Cardiac septum (tissue), 1 donor: ENCODE results near the gene TMC8. TPM values are rescaled to one million over a fixed set of nuclear protein-coding genes. Genes with fewer than 3 reads are reported as not detected.

Experiments used
- DNase-seq: peaks from one replicate; pipeline ENCODE4 v3.0.0-alpha.2; 2020; ENCODE audit warnings: low spot score
- intact Hi-C: fragments of 100-400 bp; cut with DNase I; formaldehyde crosslinking; loops from one replicate; pipeline ENCODE4 v1.14.0; 2022
- total RNA-seq: library from RNA; stranded (reverse); fragmentation: NEBNext Ultra II Directional; extraction: Animal tissue kit (Norgen Biotek cat#: 25700); gene quantifications from one replicate; pipeline ENCODE4 v1.2.1, GENCODE V29; 2021
- donor health status: DM: no; HTN: no; CAD: no.

TMC8 gene
- total RNA-seq, 1 donor from 2014 or later: 2.2 TPM

DNA sequence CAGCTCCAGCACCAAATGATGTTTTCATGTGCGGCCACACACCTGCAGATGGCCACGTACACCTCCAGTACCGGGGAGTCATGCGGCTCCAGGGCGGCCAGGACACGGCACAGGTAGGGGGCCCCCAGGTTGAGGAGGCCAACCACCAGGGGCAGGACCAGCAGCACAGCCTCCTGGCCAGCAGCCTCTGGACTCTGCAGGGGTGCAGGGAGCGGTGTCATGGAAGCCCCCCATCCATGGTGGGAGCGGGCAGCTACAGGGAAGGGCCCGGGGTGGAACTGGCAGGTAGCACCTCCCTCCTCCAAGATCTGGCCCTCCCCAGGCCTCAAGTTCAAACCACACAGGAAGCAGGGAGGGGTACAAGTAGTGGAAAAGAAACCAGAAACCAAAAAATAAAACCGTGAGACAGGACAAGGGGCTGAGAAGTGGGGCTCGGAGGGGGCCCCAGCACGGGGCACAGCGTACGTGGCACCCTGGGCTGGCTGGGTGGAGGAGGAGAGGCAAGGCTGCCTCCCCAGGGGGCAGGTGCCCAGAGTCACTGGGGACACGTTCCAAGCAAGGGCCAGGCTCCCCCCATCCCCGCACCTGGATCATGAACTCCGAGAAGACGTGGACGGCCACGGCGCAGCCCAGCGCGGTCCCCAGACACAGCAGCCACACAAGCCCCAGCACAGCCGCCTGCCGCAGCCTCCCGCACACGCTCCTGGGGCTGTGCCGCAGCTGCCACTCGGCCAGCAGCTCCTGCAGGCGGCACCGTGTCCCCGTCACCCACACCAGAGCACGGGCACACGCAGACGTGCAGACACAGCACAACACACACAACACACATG, 9.4 kb upstream of the TMC8 start:
- intact Hi-C loops: no loop called here
- no peak for DNase-seq

DNA sequence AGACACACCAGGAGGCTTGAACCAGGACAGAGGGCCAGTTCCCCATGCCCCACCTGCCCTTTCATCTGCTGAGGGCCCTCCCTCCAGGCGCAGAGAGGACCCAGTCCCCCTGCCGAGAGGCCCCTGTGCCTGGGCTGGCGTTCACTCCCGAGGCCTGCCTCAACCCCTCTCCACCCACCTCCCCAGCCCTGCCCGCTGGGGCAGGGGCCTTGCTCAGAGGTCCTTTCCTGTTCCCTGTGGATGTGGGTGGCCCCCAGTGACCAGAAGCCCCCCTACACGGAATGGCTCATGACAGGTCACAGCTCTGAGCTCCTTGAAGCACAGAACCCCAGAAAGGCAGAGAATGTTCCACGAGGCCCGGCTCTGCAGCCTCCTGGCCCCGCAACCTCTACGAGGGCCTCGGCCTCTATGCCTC, 8.8 kb upstream of the TMC8 start:
- intact Hi-C loops: no loop called here
- no peak for DNase-seq

DNA sequence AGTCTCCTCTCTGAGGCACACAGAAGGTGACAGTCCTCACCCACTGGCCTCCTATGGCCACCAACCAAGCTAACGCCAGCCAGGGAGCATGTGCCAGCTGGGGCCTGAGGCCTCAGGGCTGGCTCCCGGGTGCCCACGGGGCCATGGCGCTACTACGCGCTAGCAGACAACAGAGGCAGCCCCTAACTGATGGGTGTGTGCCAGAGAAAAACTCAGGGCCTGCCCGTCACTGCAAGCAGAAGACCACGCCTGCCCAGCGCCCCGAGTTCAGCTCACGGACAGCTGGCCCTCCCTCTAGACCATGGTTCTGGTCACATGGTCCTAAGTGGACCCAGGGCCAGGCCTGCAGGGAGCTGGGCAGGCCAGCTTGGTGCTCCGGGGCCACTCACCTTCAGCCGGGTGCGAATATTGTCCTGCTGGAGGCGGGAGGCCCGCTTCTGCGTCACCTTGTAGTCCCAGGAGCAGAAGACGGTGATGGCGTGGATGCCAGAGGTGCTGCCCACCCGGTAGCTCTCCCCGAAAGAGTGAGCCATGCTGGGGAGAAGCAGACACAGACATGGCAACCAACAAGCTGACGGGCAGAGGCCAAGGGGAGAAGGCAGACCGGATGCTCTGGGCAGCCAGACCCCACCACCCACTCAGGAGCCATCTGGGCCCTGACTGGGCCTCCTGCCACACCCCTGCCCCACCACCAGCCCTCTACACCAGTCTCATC, 8.2 kb upstream of the TMC8 start:
- DNase-seq: no peak
- intact Hi-C loops: no loop called here

DNA sequence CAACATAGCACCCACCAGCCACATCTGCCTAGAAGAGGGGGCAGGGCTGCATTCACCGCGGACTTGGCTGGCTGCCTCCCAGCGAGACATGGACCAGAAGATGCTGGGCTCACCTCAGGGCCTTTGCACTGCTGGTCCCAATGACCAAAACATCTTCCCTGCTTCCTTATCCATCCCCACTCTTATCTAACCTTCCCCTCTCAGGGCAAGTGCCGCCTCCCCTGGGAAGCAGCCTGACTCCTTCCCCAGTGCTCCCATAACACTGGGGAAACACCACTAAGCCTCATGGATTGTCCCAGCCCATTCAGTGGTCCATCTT, 7.7 kb upstream of the TMC8 start:
- intact Hi-C loops: no loop called here
- DNase-seq: no peak

DNA sequence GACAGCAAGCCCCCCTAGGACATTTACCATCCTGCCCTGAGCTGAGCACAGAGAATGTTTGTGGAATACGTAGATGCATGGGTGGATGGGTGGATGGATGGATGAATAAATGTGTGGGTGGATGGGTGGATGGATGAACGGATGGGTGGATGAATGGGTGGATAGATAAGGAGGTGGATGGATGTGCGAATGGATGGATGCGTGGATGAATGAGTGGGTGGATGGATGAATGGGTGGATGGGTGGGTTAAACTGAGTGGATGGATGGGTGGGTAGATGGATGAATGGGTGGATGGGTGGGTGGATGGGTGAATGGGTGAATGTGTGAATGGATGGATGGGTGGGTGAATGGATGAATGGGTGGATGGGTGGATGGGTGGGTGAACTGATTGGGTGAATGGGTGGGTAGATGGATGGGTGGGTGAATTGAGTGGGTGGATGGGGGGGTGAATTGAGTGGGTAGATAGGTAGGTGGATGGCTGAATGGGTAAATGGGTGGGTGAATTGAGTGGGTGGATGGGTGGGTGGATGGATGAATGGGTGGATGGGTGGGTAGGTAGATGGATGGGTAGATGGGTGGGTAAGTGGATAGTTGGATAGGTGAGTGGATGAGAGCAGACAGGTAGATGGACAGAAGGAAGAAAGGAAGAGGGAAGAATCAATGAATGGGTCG, 7.2 kb upstream of the TMC8 start:
- no peak for DNase-seq
- intact Hi-C loops: no loop called here

DNA sequence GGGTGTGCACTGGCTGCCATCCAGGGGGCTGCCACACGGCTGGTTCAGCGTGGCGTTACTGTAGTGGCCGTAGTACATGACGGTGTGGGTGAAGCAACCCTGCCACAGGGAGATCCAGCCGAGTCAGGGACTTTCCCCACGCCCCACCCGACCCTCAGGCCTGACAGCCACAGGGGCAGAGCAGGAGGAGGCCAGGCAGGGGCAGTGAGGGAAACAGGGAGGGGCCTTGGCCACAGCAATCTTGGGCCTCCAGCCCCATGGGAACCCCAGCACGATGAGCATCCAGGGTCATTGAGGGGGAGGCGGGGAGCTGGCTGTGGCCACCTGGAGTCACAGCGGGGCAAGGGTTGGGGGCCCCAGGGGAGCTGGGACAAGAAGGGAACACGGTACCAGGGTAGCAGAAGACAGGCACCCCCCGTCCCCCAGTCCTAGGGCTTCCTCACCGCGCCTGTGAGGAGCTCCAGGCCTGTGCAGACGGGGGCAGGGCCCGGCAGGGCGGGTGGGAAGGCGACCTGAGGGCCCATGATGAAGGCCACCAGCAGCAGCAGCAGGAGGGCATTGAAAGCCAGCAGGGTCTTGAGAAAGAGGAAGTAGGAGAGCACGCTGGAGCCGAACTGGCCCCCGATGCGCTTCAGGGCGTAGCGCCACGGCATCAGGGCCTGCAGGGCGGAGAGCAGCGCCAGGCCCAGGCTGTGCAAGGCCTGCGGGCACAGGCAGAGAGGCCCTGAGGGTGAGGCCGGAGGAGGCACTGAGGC, 6.3 kb upstream of the TMC8 start:
- no peak for DNase-seq
- intact Hi-C loops: no loop called here

DNA sequence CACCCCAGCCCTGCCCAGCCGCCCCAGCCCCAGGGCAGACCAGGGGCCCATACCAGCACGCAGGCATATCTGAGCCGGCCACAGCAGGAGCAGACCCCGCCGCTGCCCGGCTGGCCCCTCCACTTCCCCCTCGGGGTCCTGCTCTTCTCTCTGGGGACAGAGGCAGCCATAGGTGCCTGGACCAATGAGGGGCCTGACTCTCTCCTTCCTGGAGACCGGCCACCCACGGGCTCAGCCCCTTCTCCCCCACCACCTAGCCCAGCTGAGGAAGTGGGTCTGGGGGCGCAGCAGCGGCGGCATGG, 5.8 kb upstream of the TMC8 start:
- intact Hi-C loops: no loop called here
- no peak for DNase-seq

DNA sequence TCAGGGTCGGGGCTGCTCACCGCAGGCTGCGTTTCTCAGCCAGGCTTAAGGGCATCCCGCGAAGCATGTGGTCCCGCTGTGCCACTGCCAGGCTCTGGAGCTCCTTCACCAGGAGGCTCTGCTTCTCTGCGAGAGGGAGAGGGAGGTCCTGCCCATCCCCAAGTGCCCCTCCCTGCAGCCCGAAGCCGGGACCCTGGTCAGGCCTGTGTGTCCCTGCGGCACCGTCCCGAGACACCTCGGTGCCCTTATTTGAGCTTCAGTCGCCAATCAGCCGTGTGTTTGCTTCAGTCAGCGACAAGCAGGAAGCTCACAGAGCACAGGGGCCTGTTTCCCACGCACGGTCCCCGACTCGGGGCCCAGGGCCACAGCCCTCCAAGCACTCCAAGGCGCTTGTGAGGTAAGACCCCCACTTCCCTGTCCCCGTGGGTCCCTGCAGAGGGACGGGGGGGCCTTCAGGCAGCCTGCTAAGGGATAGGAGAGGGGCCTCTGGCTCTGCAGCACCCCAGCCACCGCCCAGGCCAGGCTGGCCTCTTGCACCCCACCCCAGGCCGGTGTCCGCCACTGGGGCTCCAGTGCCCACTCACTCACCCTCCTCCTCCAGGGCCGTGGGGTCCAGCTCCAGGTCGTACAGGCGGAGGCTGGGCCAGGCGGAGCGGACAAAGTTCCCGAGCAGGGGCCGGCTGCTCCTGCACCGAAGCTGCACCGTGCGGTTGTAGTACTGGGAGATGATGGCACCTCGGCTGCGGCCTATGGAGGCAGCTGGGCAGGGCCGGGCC, 5.2 kb upstream of the TMC8 start:
- no peak for DNase-seq
- intact Hi-C loops: no loop called here

DNA sequence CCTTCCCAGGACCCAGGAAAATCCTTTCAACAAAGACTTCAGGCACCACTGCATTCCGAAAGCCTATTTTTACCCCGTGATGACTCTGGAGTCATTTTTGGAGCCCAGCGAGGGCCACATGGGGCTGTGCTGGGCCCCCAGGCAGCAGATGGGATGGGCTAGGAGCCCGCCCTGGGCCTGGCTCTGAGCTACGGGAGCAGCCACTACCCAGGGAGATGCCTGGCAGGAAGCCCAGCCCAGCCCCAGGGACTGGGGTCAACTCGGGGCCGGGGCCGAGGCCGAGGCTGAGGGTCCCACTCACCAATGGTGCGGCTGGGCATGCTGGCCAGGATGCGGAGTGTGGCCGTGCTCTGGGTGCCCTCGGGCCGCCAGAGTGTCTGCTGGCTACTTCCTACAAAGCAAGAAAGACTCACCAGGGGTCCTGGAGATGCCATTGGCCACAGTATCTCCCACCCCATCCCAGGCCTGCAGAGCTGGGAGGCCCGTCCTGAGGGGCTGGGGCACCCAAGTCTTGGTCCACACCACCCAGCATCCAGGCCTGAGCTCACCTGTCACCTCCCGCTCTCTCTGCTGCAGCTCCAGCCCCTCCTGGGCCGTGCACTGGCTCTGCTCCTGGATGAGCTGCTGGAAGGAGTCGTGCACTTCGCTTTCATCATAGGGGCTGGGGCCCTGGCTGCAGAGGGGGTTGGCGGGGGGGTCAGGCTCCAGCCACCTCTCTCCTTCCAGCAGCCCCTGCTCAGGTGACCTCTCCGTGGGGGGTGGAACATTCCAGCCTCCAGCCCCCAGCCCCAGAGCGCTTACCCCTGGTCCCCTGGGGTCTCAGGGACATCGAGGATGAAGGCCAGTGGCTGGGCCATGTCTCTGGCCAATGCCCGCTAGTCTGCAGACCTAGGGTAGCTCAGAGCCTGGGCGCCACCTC, 4.3 kb upstream of the TMC8 start:
- intact Hi-C loops: no loop called here
- DNase-seq: no peak

DNA sequence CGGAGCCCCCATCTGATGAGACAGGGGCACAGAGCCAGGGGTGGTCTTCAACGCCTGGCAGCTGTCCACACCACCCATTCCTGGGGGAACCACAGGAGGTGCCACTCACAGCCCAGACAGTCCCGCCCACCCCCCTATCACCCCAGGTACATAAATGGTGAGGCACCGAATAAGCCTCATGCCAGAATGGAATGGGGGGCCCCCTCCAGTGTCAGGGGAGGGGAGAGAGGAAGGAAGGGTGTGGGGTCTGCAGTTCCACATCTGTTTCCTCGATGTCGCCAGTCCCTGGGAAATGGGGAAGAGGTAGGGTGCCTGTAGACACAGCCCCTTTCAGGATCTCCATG, 3.7 kb upstream of the TMC8 start:
- intact Hi-C loops: no loop called here
- DNase-seq: no peak

DNA sequence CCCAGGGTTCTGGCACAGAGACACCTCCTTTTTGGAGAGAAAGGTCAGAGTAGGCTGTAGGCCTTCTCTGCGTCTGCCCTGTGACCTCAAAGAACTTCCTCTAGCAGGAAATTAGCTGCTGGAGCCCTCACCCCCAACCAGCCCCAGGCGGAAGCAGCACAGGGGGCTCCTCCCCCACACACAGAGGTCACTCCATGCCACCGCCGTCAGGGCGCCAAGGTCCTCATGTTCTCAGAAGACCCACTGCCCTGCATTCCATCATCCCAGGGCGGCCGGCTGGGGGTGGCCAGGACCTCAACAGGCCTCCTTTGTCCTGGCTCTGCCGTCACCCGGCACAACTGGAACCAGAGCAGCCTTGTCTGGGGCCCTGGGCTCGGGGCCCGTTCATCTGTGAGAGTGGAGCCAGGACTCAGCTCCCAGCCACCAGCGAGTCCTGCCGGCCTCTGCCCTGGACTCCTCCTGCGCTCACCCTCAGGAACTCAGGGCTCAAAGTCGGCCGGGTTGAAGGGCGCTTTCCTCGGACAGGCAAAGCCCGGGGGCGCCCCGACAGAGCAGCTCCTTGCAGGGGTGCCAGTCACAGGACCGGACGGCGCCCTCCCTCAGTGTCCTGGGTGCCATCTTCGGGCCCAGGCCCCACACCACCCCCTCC, 3.2 kb upstream of the TMC8 start:
- peak; percentile 91 for DNase-seq
- intact Hi-C loops: no loop called here

DNA sequence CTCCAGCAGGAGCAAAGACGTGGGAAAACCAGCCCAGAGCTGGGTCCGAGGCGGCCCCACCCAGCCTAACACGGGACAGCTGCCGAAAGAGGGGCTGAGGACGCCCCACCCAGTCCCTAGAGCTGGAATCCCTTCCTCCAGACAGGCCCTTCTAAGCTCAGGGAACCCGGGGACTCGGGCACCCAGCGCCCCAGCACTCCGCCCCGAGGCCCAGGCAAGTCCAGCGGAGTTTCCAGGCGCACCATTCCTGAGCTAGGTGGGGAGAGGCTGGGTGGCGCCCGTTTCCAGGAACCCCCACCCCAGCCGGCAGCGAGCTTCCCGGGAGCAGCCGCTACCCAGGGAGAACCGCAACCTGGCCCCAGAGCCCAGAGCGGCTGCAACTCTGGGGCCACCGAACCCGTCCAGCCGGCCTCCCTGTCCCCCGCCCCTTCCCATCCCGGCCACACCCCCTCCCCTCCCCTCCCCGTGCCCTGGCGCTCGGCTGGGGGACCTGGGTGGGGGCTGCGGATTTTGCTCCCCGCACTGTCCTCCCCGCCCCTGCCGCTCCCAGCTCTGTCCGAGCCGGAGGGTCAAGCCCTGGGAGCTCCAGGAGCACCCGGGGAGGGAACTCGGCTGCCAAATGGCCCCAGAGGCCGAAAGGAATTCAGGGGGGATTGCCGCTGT, 2.6 kb upstream of the TMC8 start:
- intact Hi-C loops: loop anchor here (2.0 kb wide), 1 partner anchor 41 kb away; the partner anchor contains the start of gene SYNGR2
- DNase-seq: peak; percentile 79

DNA sequence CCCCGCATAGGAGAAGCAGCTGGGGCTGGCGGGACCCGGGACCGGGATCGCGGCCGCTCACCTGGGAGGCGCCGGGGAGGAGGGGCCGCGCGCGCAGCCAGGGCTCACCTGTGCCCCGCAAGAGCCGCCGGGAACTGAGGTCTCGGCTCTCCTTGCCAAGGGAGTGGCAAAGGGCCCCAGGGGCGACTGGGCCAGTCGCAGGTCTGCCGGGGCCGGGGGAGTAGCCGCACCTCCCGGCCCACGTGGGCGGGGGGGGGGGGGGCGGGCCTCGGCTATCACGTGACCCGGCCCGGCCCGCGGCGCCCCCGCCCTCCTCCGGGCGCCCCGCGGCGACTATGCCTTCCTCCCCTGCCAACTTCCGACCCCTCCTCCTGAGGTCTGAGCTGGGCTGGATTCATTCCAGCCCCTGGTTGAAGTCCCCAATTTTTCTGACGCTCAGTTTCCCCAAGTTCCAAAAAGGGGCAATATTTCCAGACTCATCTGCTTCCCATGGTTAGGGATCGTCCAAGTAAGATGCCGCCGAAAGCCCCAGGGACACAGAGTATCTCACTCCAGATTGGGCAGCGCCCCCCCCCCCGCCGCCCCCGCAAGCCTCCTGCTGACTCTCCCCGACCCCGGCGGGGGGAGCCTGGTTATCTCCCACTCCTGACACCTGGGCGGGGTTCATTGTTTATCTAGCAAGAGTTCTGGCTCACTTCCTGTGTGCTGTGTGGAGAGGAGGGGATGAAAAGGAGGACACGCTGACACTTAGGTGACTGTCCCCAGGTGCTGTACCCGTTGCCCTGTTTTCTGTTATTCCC, 1.8 kb upstream of the TMC8 start, which contains the start of gene TMC6:
Gene TMC6, minus strand, starts transcription at position 205 of the 800 bp plus-strand sequence. CDS start 1,923 bp downstream, outside the sequence.
- intact Hi-C loops: loop anchor here (2.0 kb wide), 1 partner anchor 40 kb away; the partner anchor contains the start of gene SYNGR2
- peak; percentile 83 for DNase-seq

DNA sequence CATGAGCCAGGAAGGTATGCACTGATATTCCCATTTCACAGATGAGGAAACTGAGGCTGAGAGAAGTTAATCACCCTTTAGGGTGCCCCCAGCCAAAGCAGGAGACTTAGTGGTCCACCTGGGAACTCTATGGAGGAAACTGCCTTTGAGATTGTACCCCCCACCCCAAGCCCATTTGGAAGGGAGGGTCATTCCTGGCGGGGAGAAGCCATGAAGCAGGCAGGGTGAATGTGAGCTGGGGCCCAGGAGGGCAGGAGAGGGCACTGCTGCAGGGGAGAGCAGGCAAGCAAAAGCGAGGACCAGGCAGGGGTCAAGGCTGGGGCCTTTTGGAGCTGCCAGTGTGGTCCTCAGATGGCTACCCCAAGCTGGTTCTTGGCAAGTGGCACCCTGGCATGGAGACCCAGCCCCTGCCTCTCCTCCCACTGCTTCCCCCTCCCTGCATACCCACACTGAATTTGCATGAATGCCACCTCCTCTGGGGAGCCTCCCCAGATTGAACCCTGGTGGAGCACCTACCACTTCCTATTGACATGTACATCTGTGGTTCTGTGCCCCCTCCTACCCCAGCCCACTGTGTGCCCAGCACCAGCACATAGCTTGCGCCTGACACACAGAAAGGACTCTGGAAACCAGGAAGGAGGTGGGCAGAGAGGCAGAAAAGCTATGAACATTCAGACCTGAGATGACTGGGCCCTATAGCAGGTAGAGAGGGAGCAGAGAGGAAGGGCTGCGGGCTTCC, 1.1 kb upstream of the TMC8 start:
- DNase-seq: peak; percentile 74
- intact Hi-C loops: loop anchor here (2.0 kb wide), 1 partner anchor 39 kb away; the partner anchor contains the start of gene SYNGR2

DNA sequence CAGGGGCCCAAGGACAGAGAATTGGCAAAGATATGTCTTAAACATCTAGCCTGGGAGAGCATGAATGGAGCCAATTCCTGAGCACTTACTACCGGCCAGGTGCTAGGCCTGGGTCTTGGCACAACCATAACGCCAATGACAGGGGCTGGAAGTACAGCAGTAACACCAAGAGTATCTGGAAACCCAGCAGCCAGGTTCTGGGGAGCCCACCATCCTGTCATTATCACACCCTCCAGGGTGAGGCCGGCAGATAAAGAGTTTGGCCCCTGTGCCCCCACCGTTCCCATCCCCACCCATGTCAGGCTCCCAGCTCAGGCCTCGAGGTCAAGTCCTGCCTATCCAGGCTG, 508 bp upstream of the TMC8 start:
- intact Hi-C loops: no loop called here
- no peak for DNase-seq
